H1 (cell line): Measurements from ENCODE around the gene CYP2W1. TPM values are rescaled to one million over a fixed set of nuclear protein-coding genes. Genes with fewer than 3 reads are reported as not detected.

ENCODE experiments used
- CTCF ChIA-PET: fragments of 300-600 bp; sonication (Branson Sonifier 250); formaldehyde crosslinking; loops from one replicate; lab custom pipeline; 2021; ENCODE audit not compliant: partially characterized antibody; lab: Charles Lee
- POLR2A ChIA-PET: fragments of 300-600 bp; sonication (Branson Sonifier 250); formaldehyde crosslinking; loops from one replicate; lab custom pipeline; 2021; ENCODE audit warnings: inconsistent platforms; ENCODE audit not compliant: partially characterized antibody; lab: Charles Lee
- DNase-seq, 2 experiments: peaks; one replicate each; pipeline versions ENCODE4 v3.0.0 to v3.0.0-alpha.2; 2010 to 2022; ENCODE audit warnings: low spot score in 2 of 2, low read depth in 1 of 2, mixed read lengths in 1 of 2
- FAIRE-seq: peaks from 2 replicates; lab custom pipeline; 2011; peaks lifted over from hg19 to GRCh38; lab: Jason Lieb, UNC
- H2AFZ ChIP-seq: 2 replicates; pipeline ENCODE4 v1.8.1; 2012; ENCODE audit warnings: low read length, inconsistent platforms
- H2AK5ac ChIP-seq: 2 replicates; pipeline ENCODE4 v1.6.1; 2013; ENCODE audit warnings: low read depth, low read length
- H2BK120ac ChIP-seq: replicated peaks from 2 replicates; pipeline ENCODE3; 2013; ENCODE audit warnings: low read depth, low read length, inconsistent platforms
- H2BK12ac ChIP-seq: 2 replicates; pipeline ENCODE4 v1.6.1; 2013; ENCODE audit warnings: low read depth, low read length
- H2BK15ac ChIP-seq: 2 replicates; pipeline ENCODE4 v1.6.1; 2013; ENCODE audit warnings: low read length
- H2BK20ac ChIP-seq: 2 replicates; pipeline ENCODE4 v1.6.1; 2013; ENCODE audit warnings: low read length
- H2BK5ac ChIP-seq: 2 replicates; pipeline ENCODE4 v1.6.1; 2013; ENCODE audit warnings: low read depth, low read length
- H3K14ac ChIP-seq: 2 replicates; pipeline ENCODE4 v1.6.1; 2013; ENCODE audit warnings: inconsistent platforms; ENCODE audit not compliant: insufficient read length
- H3K18ac ChIP-seq: 2 replicates; pipeline ENCODE4 v1.6.1; 2013; ENCODE audit warnings: low read length; ENCODE audit errors: extremely low read depth
- H3K23ac ChIP-seq: 2 replicates; pipeline ENCODE4 v1.6.1; 2013; ENCODE audit warnings: inconsistent platforms; ENCODE audit not compliant: insufficient read length
- H3K23me2 ChIP-seq: 2 replicates; pipeline ENCODE4 v1.6.1; 2013; ENCODE audit warnings: low read depth, low read length
- H3K27ac ChIP-seq: 2 replicates; pipeline ENCODE4 v1.6.1; 2011; ENCODE audit warnings: low read depth, low read length, inconsistent platforms
- H3K27me3 ChIP-seq, 4 experiments: replicated peaks in 1 of 4; 1 replicate in 1 of 4; 2 replicates in 3 of 4; pipeline versions ENCODE4 v1.6.1 to v1.8.1; 2011 to 2013; ENCODE audit warnings: low read length in 3 of 4, mild to moderate bottlenecking in 3 of 4, inconsistent platforms in 2 of 4, mixed read lengths in 2 of 4, moderate library complexity in 1 of 4; ENCODE audit not compliant: control insufficient read depth in 3 of 4, insufficient read depth in 3 of 4; ENCODE audit errors: extremely low read depth in 1 of 4
- H3K36me3 ChIP-seq, 4 experiments: 2 replicates each; pipeline versions ENCODE4 v1.6.1 to v1.8.1; 2011 to 2013; ENCODE audit warnings: mild to moderate bottlenecking in 4 of 4, low read length in 3 of 4, moderate library complexity in 2 of 4, control low read depth in 1 of 4, inconsistent platforms in 1 of 4; ENCODE audit not compliant: insufficient read depth in 4 of 4, control insufficient read depth in 2 of 4
- H3K4ac ChIP-seq: replicated peaks from 2 replicates; pipeline ENCODE3; 2013; ENCODE audit warnings: low read length, low read depth, mixed read lengths, inconsistent platforms; ENCODE audit not compliant: insufficient read length
- H3K4me1 ChIP-seq, 4 experiments: replicated peaks in 1 of 4; 1 replicate in 1 of 4; 2 replicates in 3 of 4; pipeline versions ENCODE4 v1.6.1 to v1.8.1; 2011 to 2013; ENCODE audit warnings: low read length in 3 of 4, inconsistent platforms in 2 of 4, mixed read lengths in 1 of 4; ENCODE audit not compliant: insufficient read depth in 4 of 4, control insufficient read depth in 3 of 4
- H3K4me2 ChIP-seq, 2 experiments: 2 replicates each; pipeline versions ENCODE4 v1.6.1 to v1.8.1; 2011 to 2013; ENCODE audit warnings: low read depth in 2 of 2, low read length in 2 of 2, control low read depth in 1 of 2, inconsistent platforms in 1 of 2, mild to moderate bottlenecking in 1 of 2; ENCODE audit not compliant: insufficient read depth in 1 of 2
- H3K4me3 ChIP-seq, 4 experiments: fragments of 200-600, 300-600 bp in 1 of 4; sonication (generic), shearing (Covaris generic), sonication (Bioruptor Twin) in 1 of 4; 2 replicates each; pipeline versions ENCODE4 v1.5.1 to v1.8.1; 2011 to 2016; ENCODE audit warnings: low read length in 4 of 4, low read depth in 3 of 4, control low read depth in 2 of 4, inconsistent platforms in 2 of 4, mild to moderate bottlenecking in 2 of 4, mixed read lengths in 1 of 4, moderate library complexity in 1 of 4; ENCODE audit not compliant: insufficient read depth in 2 of 4; ENCODE audit errors: extremely low read depth in 1 of 4
- H3K56ac ChIP-seq: replicated peaks from 2 replicates; pipeline ENCODE3; 2013; ENCODE audit warnings: low read depth, mild to moderate bottlenecking, mixed read lengths, low read length, inconsistent platforms; ENCODE audit not compliant: insufficient read length
- H3K79me1 ChIP-seq: 2 replicates; pipeline ENCODE4 v1.6.1; 2013; ENCODE audit warnings: low read depth, low read length, control low read depth
- H3K79me2 ChIP-seq, 2 experiments: 2 replicates each; pipeline versions ENCODE4 v1.6.1 to v1.8.1; 2012 to 2013; ENCODE audit warnings: low read length in 2 of 2, mild to moderate bottlenecking in 2 of 2, inconsistent platforms in 1 of 2; ENCODE audit not compliant: insufficient read depth in 2 of 2, control insufficient read depth in 1 of 2
- H3K9ac ChIP-seq, 4 experiments: replicated peaks in 1 of 4; 1 replicate in 1 of 4; 2 replicates in 3 of 4; pipeline versions ENCODE4 v1.6.1 to v1.8.1; 2011 to 2013; ENCODE audit warnings: low read depth in 3 of 4, low read length in 3 of 4, control low read depth in 2 of 4, mild to moderate bottlenecking in 2 of 4, moderate library complexity in 2 of 4, inconsistent platforms in 1 of 4; ENCODE audit errors: extremely low read depth in 1 of 4
- H3K9me3 ChIP-seq, 2 experiments: 2 replicates each; pipeline versions ENCODE4 v1.6.1 to v1.8.1; 2012 to 2013; ENCODE audit warnings: mild to moderate bottlenecking in 2 of 2, moderate library complexity in 2 of 2, control low read depth in 1 of 2, inconsistent platforms in 1 of 2, low read depth in 1 of 2, low read length in 1 of 2, mixed read lengths in 1 of 2; ENCODE audit not compliant: insufficient read depth in 2 of 2
- H4K20me1 ChIP-seq, 2 experiments: replicated peaks in 1 of 2; 2 replicates each; pipeline versions ENCODE3 to v1.8.1; 2011 to 2013; ENCODE audit warnings: inconsistent platforms in 2 of 2, low read length in 2 of 2, mild to moderate bottlenecking in 1 of 2; ENCODE audit not compliant: insufficient read depth in 2 of 2, control insufficient read depth in 1 of 2
- H4K5ac ChIP-seq: 2 replicates; pipeline ENCODE4 v1.6.1; 2013; ENCODE audit warnings: low read length, low read depth, mixed read lengths, inconsistent platforms; ENCODE audit not compliant: insufficient read length
- H4K8ac ChIP-seq: 2 replicates; pipeline ENCODE4 v1.8.0; 2013; ENCODE audit warnings: mild to moderate bottlenecking, moderate library complexity, low read length, inconsistent platforms; ENCODE audit not compliant: insufficient read depth; ENCODE audit errors: extremely low read depth
- H4K91ac ChIP-seq: replicated peaks from 2 replicates; pipeline ENCODE3; 2013; ENCODE audit warnings: low read length, mixed read lengths, inconsistent platforms; ENCODE audit not compliant: insufficient read length
- CBX8 ChIP-seq: fragments of 300-800, 300-1000 bp; sonication (generic); IDR thresholded peaks from 2 replicates; pipeline ENCODE4 v1.7.1; 2016; ENCODE audit warnings: low read depth, low read length, borderline replicate concordance
- CHD2 ChIP-seq: IDR thresholded peaks from 2 replicates; pipeline ENCODE4 v1.6.1; 2012; ENCODE audit warnings: low read length, improper control_type of control experiment
- NRF1 ChIP-seq: IDR thresholded peaks from 2 replicates; pipeline ENCODE4 v1.6.1; 2011; ENCODE audit warnings: mild to moderate bottlenecking, low read depth, low read length, improper control_type of control experiment
- POLR2A ChIP-seq, 2 experiments: IDR thresholded peaks; 1 replicate in 1 of 2; 2 replicates in 1 of 2; pipeline ENCODE4 v1.6.1; 2011; ENCODE audit warnings: low read depth in 2 of 2, low read length in 2 of 2, mild to moderate bottlenecking in 2 of 2; ENCODE audit errors: control extremely low read depth in 1 of 2
- SP4 ChIP-seq: IDR thresholded peaks from 2 replicates; pipeline ENCODE4 v1.6.1; 2012; ENCODE audit warnings: low read length, inconsistent platforms
- WGBS, 2 experiments: shearing (Covaris generic) in 1 of 2; methylation state at CpG; one replicate each; pipeline versions ENCODE4 v1.1.6 to v1.1.7; 2013 to 2015; ENCODE audit warnings: low lambda C conversion rate in 2 of 2, mixed read lengths in 2 of 2, inconsistent platforms in 1 of 2, low coverage in 1 of 2, missing lambda C conversion rate in 1 of 2; ENCODE audit not compliant: insufficient replicate concordance in 2 of 2, insufficient coverage in 1 of 2, insufficient read length in 1 of 2; ENCODE audit errors: extremely low coverage in 1 of 2, missing lambda C conversion rate in 1 of 2; 5-methylcytosine and 5-hydroxymethylcytosine counted together
- polyA plus RNA-seq, 7 experiments: library from polyadenylated mRNA; depleted of rRNA in 3 of 7; stranded (reverse) in 5 of 7; unstranded in 2 of 7; fragments of >200 nt in 5 of 7; fragments of 200-250 nt in 2 of 7; gene quantifications; 1 replicate in 5 of 7; 2 replicates in 1 of 7; 4 replicates in 1 of 7; pipeline versions ENCODE4 v1.2.1 to v1.2.3, GENCODE V29; 2011 to 2013; ENCODE audit warnings: missing spikeins in 2 of 7, mixed read lengths in 2 of 7
- total RNA-seq: library from RNA; stranded (reverse); fragmentation: NEBNext Ultra II Directional; extraction: Animal tissue kit (Norgen Biotek cat#: 25700); gene quantifications from 2 replicates; pipeline ENCODE4 v1.2.1, GENCODE V29; 2021

The CYP2W1 gene
- total and polyA plus RNA-seq, 2 of the 8 experiments (the other 6 are each of a cell fraction or from before 2014, with no cell fraction given), result not detected

DNA sequence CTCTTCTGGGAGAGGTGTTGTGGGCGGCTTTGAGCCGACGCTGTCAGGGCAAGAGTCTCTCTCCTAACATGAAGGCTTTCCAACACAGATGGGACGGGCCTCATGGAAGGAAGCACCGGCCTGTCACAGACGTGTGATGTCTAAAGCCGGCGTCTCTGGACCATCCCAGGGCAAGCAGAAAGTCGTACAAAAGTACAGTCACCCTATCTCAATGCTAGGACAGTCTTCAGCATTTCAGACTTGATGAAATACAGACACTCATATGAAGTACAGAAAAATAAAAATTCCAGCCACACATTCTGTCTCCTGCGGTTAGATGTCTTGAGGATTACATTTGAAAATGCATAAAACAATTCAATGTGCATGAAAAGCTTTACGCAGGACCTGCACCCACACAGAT, 30.6 kb downstream of the CYP2W1 start:
- peaks cover 0 to 3% of the 10 kb centered on the region in 2 experiments; a peak in 1 of 4 replicates for H3K79me2 ChIP-seq
- no peak overlapping the region for H2AFZ ChIP-seq
- no peak overlapping the region for H2BK5ac ChIP-seq
- ChIA-PET POLR2A (interaction anchor here (0.8 kb wide), 1 partner anchor 9 kb away, joined by 3 read pairs; no protein-coding TSS in a partner anchor), CTCF (interaction anchor here (1.7 to 1.9 kb wide), 2 partner anchors 11 to 20 kb away, joined by 3 to 10 read pairs; no protein-coding TSS in a partner anchor)
- H3K4me2 ChIP-seq, result no peak overlapping the region
- peaks cover 3 to 10% of the 10 kb centered on the region in 2 experiments for H4K20me1 ChIP-seq
- H3K14ac ChIP-seq, result no peak overlapping the region
- H3K56ac ChIP-seq, result no peak overlapping the region
- H4K91ac ChIP-seq, result no peak overlapping the region
- no peak for FAIRE-seq
- H2BK20ac ChIP-seq, result no peak overlapping the region
- no peak overlapping the region for H3K18ac ChIP-seq
- no peaks in the 10 kb centered on the region for H3K27me3 ChIP-seq
- no peak overlapping the region for H3K23ac ChIP-seq
- H3K23me2 ChIP-seq, result peaks cover 8% of the 10 kb centered on the region; the same call in 1 of the 2 replicates
- H2AK5ac ChIP-seq, result no peak overlapping the region
- H3K4ac ChIP-seq, result no peak overlapping the region
- DNase-seq, result no peak
- no peak overlapping the region for H3K9ac ChIP-seq
- peaks cover 0 to 8% of the 10 kb centered on the region in 2 experiments; a peak in 1 of 4 replicates for H3K9me3 ChIP-seq
- no peak overlapping the region for H2BK12ac ChIP-seq
- no peaks in the 10 kb centered on the region for H3K4me1 ChIP-seq
- no peak overlapping the region for H2BK120ac ChIP-seq
- H3K27ac ChIP-seq, result no peak overlapping the region
- no peak overlapping the region for H3K4me3 ChIP-seq
- H4K8ac ChIP-seq, result no peak overlapping the region
- no peak overlapping the region for H2BK15ac ChIP-seq
- H3K79me1 ChIP-seq, result peaks cover 10% of the 10 kb centered on the region
- no peak overlapping the region for H4K5ac ChIP-seq
- peaks cover 0 to 7% (median 0%) of the 10 kb centered on the region in 4 experiments; a peak in 3 of 8 replicates for H3K36me3 ChIP-seq
- 95% methylated on average over 11 of the region's 11 CpGs; no CpG with 5 or more reads in 1 of the 2 experiments for WGBS, 2 experiments
- TF ChIP-seq POLR2A (IDR thresholded peaks at IDR 0.05; ENCODE audit: control extremely low read depth in 1 of 2, low read depth in 2 of 2, low read length in 2 of 2) (no peak), CBX8 (no peak), CHD2 (no peak), SP4 (no peak), NRF1 (no peak)
